Measurements from ENCODE around the gene PAPPA. TPM values are rescaled to one million over a fixed set of nuclear protein-coding genes. Genes with fewer than 3 reads are reported as not detected.

The PAPPA gene
- total and polyA plus RNA-seq, 2 experiments from 2014 or later = 0.76 to 0.80 TPM

GRCh38 chr9:116383936-116384335 lies 230.3 kb downstream of the PAPPA start:
- TF ChIP-seq, protein P1, sequence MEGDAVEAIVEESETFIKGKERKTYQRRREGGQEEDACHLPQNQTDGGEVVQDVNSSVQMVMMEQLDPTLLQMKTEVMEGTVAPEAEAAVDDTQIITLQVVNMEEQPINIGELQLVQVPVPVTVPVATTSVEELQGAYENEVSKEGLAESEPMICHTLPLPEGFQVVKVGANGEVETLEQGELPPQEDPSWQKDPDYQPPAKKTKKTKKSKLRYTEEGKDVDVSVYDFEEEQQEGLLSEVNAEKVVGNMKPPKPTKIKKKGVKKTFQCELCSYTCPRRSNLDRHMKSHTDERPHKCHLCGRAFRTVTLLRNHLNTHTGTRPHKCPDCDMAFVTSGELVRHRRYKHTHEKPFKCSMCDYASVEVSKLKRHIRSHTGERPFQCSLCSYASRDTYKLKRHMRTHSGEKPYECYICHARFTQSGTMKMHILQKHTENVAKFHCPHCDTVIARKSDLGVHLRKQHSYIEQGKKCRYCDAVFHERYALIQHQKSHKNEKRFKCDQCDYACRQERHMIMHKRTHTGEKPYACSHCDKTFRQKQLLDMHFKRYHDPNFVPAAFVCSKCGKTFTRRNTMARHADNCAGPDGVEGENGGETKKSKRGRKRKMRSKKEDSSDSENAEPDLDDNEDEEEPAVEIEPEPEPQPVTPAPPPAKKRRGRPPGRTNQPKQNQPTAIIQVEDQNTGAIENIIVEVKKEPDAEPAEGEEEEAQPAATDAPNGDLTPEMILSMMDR (IDR thresholded peaks at IDR 0.05; ENCODE audit: low read depth, low read length) = no peak
- Histone ChIP-seq H3K9me3 (ENCODE audit: low read depth) (no peaks in the 10 kb centered on the region), H3K27ac (no peak overlapping the region), H3K4me1 (ENCODE audit: low read depth) (no peaks in the 10 kb centered on the region), H3K36me3 (no peaks in the 10 kb centered on the region), H3K27me3 (no peaks in the 10 kb centered on the region), H3K4me3 (no peak overlapping the region)
- peak in 1 of 2 donors; percentile 38 for DNase-seq (ENCODE audit: low read depth in 1 of 2, low spot score in 1 of 2)

DNA sequence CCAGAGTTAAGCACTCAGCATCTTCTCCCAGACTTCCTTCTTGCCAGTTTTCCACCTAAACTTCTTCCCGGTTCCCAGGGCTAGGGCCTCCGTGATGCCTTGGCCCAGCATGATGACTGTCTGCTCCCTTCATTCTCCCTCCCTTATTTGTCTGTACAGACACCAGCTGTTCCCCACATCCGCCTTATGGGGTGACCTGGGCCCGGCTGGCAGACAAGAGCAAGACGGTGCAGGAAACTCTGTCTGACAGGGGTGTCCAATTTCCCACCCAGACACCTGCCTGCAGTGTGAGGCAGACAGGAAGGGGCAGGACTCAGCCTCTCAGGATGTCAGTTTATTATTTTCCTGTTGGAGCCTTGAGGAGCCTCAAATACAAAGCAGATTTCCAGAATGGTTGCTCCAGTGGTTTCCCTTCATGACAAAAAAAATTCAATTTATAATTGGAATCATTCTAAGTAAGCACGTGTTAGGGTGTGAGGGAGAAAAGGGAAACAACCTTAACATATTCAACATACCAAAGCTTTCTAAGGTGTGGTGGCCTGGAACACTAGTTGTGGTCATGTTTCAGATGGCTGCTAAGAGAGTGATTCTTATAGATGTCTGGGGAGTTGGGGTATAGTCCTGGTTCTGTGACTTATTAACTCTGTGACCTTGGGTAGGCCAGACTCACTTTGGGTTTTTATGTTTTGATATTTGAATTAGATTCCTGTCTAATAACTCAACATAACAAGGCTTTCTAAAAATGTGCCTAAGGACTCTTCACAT lies 234.5 kb downstream of the PAPPA start:
- Histone ChIP-seq H3K4me3 (no peak overlapping the region), H3K4me1 (ENCODE audit: low read depth) (no peaks in the 10 kb centered on the region), H3K36me3 (no peaks in the 10 kb centered on the region), H3K9me3 (ENCODE audit: low read depth) (no peaks in the 10 kb centered on the region), H3K27me3 (no peaks in the 10 kb centered on the region), H3K27ac (no peak overlapping the region)
- no peak for DNase-seq (ENCODE audit: low read depth in 1 of 2, low spot score in 1 of 2)
- TF ChIP-seq, protein P1 (IDR thresholded peaks at IDR 0.05; ENCODE audit: low read depth, low read length) = no peak

DNA sequence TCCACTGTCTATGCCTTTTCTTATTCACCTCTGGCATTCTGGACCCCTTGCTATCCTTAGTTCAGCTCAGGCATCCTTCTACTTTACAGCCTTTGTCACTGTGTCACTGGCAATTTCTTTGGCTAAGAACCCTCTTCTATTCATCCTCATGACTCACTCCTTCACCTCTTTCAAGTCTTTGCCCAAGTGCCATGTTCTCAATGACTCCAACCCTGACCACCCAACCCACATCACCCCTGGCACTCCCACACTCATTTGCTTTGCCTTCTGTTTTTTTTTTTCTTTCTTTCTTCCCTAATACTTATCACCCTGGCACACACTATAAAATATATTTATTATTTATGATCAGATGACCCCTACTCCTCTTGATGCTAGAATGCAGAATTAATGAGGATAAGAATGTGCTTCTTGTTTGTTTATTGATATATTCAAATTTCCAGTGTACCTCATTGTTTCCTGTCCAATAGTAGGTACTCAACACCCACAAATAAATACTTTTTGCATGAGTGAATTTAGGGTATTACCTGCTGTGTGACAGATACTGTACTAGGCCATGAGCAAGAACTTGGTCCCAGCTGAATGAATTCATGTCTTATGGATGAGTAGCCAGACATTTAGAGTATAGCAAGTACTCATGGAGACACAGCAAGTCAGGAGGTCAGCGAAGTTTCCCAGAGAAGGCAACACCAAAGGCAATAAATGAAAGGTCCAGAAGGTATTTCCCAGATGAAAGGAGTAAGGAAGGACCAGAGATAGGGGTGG lies 236.1 kb downstream of the PAPPA start:
- Histone ChIP-seq H3K27ac (no peak overlapping the region), H3K4me1 (ENCODE audit: low read depth) (no peaks in the 10 kb centered on the region), H3K9me3 (ENCODE audit: low read depth) (no peaks in the 10 kb centered on the region), H3K4me3 (no peak overlapping the region), H3K36me3 (no peaks in the 10 kb centered on the region), H3K27me3 (no peaks in the 10 kb centered on the region)
- TF ChIP-seq, protein P1 (IDR thresholded peaks at IDR 0.05; ENCODE audit: low read depth, low read length) = no peak
- no peak for DNase-seq (ENCODE audit: low read depth in 1 of 2, low spot score in 1 of 2)

DNA sequence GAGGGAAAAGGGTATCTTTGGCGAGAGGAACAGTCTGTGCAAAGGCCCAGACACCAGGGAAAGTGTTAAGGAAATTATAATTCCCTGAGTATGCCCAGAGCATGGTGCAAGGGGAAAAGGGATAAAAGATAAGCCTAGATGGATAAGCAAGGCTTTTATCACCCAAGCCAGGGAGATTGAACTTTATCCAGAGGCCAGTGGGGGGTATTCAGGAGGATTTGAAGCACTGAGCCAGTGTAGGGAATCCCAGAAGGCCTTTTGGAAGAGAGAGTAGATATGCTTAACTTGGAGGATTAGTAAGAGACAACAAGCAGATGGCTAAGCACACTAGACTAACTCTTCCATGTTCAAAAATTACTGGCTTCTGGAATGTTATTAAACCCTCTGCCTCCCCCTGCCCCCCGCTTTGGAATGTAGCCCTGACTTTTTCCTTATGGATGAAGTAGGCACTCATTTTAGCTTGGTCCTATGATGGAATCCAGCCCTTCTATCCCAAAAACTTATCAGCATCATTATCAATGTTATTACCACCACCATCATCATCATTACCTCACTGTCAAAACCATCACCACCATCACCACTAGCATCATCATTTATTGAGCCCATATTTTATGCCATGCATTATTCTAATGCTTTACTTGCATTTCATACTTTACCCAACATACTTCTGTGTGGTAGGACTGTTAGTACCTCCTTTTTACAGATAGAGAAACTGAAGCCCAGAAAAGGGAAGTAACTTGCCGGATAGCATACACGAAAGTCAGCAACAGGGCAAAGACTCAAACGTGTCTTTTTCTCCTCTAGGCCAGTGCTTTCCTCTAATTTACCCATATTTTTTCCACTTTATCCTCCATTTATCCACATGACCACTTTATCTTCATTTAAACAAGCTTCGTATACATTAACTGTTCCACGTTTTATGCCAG lies 237.0 kb downstream of the PAPPA start:
- no peak for DNase-seq (ENCODE audit: low read depth in 1 of 2, low spot score in 1 of 2)
- no peaks in the 10 kb centered on the region for H3K4me1 ChIP-seq (ENCODE audit: low read depth)
- H3K36me3 ChIP-seq = no peaks in the 10 kb centered on the region
- no peaks in the 10 kb centered on the region for H3K9me3 ChIP-seq (ENCODE audit: low read depth)
- H3K4me3 ChIP-seq = no peak overlapping the region
- H3K27ac ChIP-seq = no peak overlapping the region
- TF ChIP-seq, protein P1 (IDR thresholded peaks at IDR 0.05; ENCODE audit: low read depth, low read length) = no peak
- H3K27me3 ChIP-seq = no peaks in the 10 kb centered on the region

DNA sequence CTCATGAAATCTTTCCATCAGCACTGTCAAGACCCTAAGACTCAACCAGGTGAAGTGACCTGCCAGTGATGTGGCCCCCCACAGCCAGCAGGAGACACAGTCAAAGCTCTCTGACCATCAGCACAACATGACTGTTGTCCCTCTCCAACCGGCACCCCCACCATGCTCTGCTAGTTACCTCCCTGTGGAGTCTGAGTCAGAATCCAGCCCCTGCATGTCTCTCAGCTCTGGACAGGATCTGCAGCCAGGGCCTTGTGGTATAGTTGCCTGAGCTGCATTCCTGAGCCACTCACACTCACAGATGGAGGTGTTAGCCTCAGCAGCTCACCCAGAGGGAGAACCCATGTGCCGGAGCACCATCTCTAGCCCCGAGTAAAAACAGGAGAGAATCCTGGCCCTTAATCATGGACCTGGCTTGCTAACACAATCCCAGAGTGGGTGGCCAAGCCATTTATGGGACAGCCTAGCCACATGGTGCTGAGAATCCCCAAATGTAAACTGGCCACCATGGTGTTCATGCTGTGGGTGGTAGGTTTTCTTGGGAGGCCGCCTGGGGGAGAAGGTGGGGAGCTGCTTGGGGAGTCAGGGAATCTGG lies 237.8 kb downstream of the PAPPA start:
- TF ChIP-seq, protein P1 (IDR thresholded peaks at IDR 0.05; ENCODE audit: low read depth, low read length) = no peak
- H3K27me3 ChIP-seq = no peaks in the 10 kb centered on the region
- DNase-seq (ENCODE audit: low read depth in 1 of 2, low spot score in 1 of 2) = peak; percentile 22 to 75
- no peaks in the 10 kb centered on the region for H3K9me3 ChIP-seq (ENCODE audit: low read depth)
- no peaks in the 10 kb centered on the region for H3K4me1 ChIP-seq (ENCODE audit: low read depth)
- no peak overlapping the region for H3K27ac ChIP-seq
- H3K4me3 ChIP-seq = no peak overlapping the region
- no peaks in the 10 kb centered on the region for H3K36me3 ChIP-seq
